Stimulated activated CD8-positive, alpha-beta memory T cell treated with anti-CD3 and anti-CD28 coated beads, Interleukin-4, amount 100 ng/mL, for 48 hours (primary cell): ENCODE results near the gene EPB41L3.
"Not testable (repeated sequence)": the region's sequence is repeated elsewhere in the genome, so short reads cannot be mapped to it uniquely, and the experiment has no call there.

Experiments
- DNase-seq: peaks from one replicate; pipeline ENCODE4 v3.0.0-alpha.2; 2020

Gene EPB41L3

DNA sequence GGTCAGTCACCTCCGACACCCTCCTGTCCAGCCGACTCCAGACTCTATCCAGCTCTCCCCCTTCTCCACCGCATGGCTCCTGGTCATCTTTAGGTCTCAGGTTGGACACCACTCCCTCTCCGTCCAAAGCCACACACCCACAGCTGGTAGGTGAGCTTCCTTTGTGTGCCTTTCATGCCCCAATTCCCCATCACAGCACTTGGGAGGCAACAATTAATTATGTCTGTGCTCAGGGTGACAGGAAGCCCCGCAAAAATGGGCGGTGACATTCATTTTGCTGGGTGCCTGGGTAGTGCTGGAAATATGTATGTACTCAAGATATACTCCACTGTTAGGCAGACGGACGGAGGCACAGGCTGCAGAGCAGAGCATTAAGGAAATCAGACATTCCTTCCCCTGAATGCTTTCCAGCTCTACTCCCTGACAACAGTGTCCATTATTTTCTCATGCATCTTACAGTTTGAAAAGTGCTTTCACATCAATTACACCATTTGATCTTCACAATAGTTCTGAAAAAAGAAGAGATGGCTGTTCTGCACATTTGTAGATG is 13.1 kb downstream of the EPB41L3 start:
- no peak for DNase-seq

DNA sequence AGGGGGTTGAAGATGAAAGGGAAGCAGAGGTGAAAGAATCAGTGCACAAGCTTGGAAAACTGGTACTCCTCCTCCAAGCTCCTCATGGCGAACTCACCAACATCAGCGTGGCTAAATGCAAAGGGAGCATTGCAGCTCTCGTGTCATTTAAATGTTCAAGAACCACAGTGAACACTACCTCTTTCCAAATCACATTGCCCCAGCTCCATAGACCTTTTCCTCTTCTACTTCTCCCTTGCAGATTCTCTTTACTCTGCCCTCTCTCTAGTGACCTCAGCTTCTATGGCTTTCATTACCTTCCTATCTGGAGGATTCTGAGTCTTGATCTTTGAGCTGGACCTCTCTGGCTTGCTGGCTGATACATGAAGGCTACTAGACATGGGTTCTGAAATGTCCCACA is 14.3 kb downstream of the EPB41L3 start:
- no peak for DNase-seq

DNA sequence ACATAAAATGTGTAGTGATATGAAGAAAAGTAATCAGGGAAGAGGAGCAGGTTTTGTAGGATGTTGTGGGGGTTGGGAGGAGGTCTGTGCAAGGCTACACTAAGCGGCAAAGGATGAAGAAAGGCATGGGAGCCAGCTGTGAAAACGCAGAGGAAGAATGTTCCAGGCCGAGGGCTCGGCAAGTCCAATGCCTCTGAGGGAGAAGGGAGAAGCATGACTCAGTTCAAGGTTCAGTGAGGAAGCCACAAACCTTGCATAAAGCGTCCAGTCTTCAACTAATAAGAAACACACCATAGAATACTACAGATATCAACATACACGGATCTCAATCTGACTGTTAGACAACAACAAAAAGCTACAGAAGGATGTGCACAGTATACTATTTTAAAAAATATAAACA is 16.2 kb downstream of the EPB41L3 start:
- DNase-seq, result no peak

DNA sequence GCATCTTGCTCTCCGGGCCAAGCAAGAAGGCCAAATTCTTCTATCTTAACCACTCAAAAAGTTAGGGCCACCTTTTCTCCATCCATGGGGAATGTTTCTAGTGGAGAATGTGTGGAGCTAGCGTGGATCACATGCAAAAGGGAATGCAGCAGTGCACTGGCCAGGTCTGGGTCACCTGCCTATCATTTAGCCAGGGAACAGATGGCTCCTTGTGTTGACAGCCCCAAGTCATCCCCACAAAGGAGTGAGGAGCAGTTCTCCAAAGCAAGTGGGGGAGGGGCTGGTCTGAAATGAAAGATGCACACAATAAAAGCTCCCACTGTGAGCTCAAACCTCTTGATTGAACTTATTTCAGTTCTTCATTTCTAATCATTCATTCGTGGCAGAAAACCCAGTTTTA is 19.1 kb downstream of the EPB41L3 start:
- DNase-seq, result no peak

DNA sequence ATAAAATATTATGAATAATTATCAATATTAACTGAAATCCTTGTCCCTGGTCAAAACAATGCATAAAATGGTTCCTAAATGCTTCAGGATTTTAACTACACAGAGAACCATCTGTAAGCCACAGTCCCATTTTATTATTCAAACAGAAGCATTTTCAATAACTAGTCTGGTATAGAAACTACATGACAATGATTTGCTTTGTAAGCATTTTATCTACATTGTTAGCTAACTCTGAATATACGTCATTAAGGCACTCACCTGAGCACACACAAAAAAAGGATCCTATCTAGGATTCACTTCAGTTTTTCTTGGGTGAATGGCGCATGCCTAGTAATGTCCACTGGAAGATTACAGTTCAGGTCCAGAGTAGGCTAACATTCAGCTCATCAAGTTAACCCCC is 22.8 kb downstream of the EPB41L3 start:
- no peak for DNase-seq

DNA sequence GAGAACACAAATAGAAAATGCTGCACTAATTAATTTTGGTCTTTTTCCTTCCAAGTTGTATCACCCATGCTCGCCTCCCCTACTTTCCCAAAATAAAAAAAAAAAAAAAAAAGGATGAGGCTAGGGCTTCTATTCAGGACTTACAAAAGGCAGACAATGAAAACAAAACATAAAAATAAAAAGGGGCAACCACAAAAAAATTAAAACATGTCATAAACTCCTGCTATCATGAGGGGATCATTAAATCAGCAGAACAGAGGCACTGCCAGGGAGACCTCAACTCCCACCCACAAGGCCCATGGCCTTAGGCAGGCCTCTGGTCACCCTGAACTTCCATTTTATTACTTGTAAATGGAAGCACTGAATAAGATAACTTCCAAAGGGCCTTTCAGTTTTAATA is 23.3 kb downstream of the EPB41L3 start:
- no peak for DNase-seq

DNA sequence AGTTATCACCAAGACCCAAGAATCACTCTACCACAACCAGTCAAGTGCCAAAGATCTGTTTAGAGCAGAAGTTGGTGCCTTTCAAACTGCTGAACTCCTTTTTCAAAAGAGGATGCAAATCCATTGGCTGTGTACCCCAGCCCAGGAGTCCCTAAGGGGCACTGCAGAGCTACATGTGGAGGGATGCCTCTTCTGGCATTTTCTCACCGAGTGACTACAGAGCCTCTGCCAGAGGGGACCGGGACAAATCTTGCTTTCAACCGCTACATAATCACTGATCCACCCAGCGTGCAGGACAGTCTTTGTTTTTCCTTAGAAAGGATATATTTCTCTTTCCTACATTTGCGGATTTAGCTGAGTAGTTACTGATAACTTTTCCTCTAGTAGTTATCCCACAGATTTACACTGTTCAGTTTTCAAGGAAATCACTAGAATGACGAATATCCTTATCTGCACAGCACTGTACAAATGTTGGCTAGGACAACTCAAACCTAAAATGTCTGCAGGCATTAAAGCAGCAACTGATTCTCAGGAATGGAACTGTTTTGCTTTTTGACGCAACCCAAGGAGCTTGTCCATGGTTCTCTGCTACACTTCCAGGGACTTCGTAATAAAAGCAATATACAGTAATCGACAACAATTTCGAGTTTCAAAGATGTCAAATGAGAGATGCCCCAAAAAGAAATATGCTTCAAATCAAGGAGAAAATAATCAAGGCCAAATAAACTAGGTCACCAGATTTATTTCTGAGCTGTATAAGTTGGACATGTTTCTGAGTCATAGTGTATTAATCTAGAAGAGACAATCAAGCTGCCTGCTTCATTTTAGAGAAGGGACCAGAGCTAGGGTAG is 24.1 kb downstream of the EPB41L3 start:
- DNase-seq, result no peak

DNA sequence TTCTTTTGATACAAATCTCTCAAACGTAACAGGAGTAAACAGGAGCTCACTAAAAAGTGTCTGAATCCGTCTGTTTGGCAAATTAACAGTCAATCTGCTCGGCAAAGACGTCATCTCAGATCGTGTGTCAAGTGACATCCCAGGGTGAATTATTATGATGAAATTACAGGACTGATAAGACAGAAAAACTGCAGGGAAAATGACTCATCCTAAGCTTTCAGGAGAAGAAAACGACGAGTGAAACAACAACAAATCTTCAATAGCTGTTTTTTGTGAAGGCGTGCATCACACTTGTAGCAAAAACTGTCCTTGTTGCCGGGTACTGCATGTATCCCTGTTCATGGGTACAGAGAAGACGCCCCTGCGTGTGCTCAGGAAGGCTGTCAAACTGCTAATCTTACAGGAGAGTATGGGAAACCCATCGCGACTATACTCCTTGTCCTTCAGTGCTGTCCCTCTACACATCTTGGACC is 24.9 kb downstream of the EPB41L3 start:
- DNase-seq, result no peak

DNA sequence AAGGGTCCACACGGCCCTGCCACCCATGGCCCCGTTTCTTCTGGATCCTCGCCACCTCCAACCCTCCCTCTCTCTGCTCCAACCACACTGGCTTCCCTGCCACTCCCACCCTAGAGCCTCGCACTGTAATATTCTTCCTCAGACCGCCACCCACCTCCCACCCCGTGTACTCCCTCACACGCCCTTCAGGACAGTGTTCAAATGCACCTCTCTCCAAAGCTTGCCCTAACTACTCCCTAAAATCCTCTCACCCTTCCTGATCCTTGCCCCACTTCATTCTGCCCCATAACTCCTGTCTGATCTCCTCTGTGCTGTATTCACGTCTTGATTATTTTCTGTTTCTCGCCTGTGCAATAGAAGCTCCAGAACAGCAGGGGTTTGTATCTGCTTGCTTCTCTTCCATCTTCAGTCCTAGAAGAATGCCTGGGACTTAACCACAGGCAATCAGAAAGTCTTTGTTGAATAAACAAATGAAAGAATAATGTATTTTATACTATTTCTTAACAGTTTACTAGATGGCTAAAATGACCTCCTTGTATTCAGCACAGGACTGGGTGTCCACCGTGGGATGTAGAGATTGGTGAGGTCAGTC is 25.5 kb downstream of the EPB41L3 start:
- DNase-seq, result no peak

DNA sequence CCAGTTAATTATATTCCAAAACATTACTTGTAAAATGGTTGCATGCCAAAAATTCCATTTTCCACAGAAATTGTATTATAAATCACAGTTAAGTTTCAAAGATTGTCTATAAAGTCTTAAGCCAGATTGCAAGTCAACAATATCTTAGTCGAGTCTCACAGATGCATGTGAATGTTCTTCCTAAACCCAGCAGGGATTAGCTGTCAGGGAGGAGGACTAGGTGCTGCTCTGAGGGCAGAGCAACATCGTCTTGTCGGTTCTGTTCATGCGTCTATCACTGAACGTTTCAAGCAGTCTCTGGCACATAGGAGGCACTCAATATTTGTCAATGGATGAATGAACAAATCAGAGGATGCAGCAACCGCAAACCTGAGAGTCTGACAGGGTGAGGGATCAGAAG is 27.0 kb downstream of the EPB41L3 start:
- no peak for DNase-seq

DNA sequence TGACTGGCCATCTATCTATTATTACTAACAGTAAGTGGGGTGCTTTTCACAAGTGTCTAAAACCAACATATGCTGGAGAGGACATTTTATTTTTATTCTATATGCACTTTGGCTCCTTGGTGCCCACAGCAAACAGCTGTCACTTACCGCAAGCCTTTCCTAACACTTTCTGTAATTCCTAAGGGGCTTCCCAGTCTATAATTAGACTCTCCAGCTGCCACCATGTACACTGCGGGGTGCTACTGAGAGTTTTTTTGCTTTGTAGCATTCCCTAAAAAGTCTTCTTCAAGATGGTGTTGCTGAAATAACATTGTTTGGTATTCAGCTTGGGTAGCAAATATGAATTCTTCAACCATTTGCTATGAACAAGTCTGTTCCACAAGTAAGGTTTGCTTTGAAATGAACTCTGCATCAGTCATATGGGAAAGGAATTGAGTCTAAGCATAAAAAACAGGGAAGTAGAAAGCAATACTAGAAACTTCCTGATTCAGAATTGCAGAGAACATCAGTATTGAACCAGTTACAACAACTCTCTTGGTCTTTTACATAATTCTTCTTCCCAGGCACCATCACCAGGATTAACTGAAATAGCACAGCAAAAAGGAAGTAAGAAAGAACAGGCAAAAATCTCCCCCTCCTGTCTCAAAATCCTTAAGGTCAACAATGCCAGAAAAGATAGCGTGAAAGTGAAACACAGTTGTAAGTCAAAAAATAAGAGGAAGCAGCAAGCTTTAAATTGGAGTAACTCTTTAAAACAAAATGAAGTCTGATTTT is 28.6 kb downstream of the EPB41L3 start:
- no peak for DNase-seq

DNA sequence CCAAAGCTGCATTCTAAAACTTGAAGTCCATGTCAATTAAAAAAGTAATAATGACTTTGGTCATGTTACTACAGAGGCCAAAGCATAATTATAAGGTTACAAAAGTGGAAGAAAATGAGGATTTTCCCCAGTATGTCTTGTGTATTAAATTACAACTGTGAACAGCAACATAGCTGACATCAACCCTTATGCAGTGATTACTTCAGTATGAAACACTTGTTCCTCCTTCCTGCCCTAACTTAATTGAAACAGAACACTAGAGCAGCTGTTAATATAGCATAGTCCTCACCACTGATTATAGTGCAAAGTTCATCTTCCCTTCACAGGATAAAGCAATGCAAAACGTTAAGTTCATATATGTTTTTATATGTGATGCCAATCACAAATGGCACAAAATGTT is 29.9 kb downstream of the EPB41L3 start:
- no peak for DNase-seq

DNA sequence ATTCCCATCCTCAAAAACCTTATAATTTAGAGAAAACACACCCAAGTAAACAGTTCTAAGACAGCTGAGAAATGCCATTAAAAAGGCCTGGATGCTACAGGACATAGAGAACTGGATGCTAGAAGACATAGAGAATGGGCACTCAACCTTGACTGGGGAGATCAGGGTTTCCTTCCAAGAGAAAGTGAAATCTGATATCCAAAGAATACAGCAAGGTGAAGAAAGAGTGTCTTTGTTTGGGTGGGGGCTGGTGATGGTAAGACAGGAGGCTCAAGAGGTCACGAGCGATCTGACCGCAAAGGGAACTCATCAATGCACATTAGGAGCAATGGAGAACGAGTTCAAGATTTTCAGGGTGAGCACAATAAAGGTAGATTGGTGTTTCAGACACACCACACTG is 31.6 kb downstream of the EPB41L3 start:
- no peak for DNase-seq

DNA sequence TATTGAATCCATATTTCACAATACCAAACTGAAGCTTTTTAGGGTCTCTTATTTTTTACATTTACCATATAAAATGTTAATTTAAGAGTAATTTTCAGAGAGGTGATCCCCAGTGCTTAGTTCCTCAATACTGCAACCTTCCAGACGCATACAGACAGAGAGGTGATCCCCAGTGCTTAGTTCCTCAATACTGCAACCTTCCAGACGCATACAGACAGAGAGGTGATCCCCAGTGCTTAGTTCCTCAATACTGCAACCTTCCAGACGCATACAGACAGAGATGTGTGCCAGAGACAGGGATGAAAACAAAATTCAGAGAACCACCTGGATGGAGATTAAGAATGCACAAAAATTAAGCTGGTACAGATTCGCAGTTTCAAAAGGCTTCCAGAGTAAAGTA is 32.3 kb downstream of the EPB41L3 start:
- DNase-seq, result not testable (repeated sequence)

DNA sequence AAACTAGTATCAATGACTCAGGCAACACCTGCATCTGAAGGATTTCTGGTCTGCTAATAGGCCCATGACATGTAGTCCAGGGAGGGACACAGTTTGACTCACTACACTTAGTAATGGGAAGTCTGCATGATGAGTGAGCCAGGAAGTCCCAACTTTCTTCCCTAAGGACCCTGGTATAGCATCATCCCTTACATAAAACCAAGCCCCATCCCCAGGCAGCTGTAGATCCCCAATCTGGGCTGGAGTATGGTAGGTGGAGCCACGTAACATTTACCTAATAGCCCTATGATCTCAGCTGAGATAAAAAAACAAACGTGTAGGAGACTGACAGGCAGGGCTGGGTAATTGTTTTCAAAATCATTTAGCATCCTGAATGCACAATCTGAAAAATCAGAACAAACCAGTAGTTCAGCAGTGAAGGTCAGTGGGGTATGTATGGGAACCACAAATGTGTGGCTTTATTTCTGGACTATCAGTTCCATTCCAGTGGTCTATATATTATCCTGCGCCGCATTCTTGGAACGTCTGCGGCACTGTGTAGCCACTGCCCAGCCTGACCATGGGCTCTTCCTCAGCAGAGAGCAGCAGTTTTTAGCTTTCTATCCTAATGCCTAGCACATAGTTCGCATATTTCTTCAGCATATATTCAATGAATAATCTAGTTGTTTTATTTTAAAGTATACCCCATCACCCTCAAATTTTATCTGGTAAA is 33.5 kb downstream of the EPB41L3 start:
- DNase-seq, result no peak

DNA sequence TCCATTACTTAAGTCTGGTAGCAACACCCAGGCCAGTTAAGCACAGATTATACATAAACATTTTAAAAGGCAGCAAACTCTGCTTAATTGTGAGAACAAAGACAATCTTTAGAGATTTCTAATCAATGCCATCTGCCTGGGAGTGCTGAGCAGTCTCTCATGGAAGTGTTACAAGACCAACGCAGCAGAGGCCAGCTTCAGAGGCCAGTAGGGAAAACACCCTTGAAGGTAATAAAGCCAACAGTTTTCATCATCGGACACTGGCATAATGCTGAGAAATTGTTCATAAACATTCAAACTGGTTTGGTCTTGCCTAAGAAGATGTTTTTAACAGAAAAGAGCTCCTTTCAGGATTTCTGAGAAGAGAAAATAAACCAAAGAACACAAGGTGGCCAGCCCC is 35.0 kb downstream of the EPB41L3 start:
- DNase-seq, result no peak

DNA sequence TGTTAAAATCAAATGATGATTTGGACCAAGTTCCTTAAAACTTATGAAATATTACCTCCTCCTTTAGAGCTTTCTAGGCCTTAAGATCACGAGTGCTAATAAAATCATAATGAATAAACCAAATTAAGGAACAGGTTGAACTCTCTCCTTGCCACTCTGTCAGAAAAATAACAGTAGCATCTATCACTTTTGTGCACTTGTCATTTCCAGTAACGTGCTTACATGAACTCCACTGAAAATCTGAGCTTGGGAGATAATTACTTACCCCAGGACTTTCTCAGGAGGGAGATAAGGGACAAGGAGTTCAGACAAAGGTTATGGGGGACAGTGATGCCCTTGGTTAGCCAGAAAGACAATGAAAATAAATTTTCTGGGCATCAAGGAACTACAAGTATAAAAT is 36.0 kb downstream of the EPB41L3 start:
- no peak for DNase-seq

DNA sequence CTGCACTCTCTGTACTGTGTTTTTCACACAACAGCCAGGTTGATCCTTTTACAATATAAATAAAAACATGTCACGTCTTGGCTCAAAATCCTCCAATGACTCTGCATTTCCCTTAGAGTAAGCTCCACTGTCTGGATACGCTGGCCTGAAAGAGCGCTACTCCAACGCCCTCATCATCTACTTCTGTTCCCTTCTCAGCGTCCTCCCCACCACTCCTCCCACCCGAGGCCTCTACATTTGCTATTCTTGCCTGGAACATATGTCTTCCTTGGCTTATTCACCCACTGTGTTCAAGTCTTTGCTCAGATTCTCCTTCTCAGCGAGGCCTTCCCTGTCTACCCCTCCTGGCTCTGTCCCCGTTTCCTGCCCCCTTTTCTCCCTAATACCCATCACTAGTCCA is 37.6 kb downstream of the EPB41L3 start:
- DNase-seq, result no peak

DNA sequence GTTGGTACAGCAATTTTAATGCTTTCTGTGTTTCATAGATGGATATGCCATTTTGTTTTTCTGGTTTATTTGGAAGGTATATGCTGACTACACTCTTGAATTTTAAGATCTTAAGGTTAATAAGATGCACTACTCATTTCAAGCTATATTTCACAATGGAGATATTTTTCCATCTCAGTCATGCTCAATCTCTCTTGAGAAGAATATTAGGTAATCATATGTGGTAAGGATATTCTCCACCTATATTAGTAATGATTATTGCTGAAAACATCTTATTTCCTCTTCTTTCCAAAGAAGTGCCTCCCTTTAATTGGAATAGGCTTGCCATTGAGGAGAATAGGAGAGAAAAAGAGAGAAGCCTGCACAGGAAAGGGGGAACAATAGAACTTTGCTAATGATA is 40.1 kb downstream of the EPB41L3 start:
- no peak for DNase-seq

DNA sequence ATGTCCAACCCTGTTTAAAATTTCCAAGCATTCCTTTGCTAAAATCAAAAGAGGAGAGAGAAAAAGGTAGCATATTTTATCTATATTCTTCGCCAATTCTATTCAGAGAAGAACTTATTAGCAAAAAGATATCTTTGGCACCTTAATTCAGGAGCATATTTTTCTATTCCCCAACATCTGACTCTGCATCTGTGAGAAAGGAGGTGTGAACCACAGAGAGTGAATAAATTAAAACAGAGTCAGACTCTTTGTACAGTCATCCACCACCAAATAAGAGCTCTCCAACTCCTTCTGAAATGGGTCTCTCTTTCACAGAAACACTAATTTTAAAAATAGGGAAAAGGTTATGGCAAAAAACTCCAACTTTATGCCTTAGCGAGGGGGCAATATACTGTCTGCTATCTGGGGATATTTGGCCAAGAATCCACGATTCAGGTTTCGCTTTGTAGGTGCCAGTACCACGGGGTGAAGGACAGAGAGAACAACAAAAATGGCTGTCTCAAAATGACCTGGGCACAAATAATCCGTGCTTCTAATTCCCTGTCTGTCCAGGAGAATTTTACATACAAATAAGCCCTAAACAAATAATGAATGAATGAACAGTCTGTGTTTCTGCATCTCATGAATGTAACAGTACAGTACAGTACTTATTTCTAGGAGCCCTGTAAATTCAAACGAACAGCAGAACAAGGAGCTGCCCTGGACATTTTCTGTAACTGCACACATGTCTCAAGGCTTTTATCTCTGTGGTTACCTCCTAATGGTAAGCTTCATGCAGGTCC is 43.4 kb downstream of the EPB41L3 start:
- no peak for DNase-seq

DNA sequence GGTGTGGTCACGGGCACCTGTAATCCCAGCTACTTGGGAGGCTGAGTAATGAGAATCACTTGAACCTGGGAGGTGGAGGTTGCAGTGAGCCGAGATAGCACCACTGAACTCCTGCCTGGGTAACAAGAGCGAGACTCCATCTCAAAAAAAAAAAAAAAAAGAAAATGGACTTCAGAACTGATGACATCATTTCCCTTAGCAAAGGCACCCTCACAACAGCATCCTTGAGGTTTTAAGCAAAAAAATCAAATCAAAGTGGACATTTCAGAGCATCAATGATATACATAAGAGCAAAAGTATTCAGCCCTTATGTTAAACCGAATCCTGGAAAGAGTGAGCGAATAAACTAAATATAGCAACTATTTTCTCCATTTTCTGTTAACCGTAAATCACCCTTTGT is 45.3 kb downstream of the EPB41L3 start:
- DNase-seq, result no peak

DNA sequence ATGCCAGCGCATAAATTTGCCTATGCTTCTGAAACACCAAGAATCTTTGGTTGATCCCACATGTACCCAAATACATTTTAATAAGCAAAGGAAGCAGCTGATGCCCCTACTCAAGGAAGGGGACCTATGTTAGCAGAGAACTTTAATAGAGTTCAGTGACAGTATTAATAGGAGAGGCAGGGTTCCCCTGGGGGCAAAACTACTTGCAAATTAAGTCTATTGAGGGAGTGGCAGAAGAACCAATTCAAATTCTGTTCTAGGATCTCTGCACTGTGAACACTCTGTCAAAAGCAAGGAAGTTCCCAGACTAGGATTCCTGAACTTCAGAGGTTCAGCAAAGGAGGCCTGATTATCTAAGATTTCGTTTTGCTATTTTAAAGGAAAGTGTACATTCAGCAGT is 47.5 kb downstream of the EPB41L3 start:
- DNase-seq, result no peak
